Occipital lobe (tissue), 2 donors: ENCODE data around the gene TMEM131. TPM values are rescaled to one million over a fixed set of nuclear protein-coding genes. Genes with fewer than 3 reads are reported as not detected.

Experiments used
- DNase-seq: peaks from one replicate; lab custom pipeline; 2025; lab: John Stamatoyannopoulos, UW
- total RNA-seq: library from RNA; depleted of rRNA; stranded (reverse); fragments of >200 nt; gene quantifications from one replicate; pipeline ENCODE4 v1.2.3, GENCODE V29; 2014

The TMEM131 gene
- total RNA-seq, 1 donor from 2014 or later: 42.9 TPM

GRCh38 chr2:97991081-97991856 lies 4.5 kb downstream of the TMEM131 start:
- DNase-seq: no peak

DNA sequence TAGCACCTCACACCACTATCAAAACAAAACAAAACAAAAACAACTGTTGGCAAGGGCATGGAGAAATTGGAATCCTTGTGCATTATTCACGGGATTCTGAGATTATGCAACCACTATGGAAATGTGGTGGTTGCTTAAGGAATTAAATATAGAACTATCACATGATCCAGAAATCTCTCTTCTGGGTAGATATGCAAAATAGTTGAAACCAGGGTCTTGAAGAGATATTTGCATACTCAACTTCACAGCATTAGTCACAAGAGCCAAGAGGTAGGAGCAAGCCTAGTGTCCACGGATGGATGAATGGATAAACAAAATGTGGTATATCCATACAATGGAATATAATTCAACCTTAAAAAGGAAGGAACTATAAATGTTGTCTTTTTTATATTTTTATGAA lies 7.0 kb downstream of the TMEM131 start:
- no peak for DNase-seq

DNA sequence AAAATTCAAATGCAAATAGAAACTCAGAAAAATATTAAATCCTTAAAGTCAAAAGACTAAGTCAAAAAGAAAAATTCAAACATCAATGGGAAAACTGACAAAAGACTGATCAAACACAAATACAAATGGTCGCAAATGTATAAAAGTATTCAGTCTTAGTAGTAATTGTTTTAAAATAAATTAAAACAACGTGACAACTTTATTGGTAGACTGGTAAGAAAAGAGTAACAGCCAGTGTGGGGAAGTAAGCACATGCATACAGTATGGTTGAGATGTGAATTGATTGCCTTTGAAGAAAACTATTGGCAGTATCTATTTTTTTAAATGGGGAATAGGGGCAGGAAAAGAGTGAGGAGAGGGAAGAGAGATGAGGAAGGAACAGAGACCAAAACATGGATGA lies 9.8 kb downstream of the TMEM131 start:
- no peak for DNase-seq

DNA sequence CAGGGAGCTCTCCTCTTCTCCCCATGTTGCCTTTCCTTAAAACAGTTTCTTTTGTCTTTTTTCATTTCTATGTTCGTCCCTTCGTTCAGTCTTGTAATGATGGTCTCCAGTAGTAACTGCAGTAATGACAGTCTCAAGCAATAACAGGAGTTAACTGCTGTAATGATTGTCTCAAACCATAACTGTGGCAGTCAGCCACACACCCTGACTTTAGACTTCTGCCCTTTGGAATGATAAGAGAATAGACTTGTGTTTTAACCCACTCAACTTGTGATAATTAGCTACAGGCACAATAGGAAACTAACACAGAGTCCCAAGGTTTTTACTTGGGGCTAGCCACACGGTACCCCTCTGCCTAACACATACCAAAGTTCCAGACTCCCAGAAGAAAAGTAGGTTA lies 12.1 kb downstream of the TMEM131 start:
- DNase-seq: no peak

- DNase-seq: no peak
Measured at GRCh38 chr2:97983134-97983533, 12.6 kb downstream of the TMEM131 start.

GRCh38 chr2:97982621-97983020 lies 13.1 kb downstream of the TMEM131 start:
- no peak for DNase-seq

DNA sequence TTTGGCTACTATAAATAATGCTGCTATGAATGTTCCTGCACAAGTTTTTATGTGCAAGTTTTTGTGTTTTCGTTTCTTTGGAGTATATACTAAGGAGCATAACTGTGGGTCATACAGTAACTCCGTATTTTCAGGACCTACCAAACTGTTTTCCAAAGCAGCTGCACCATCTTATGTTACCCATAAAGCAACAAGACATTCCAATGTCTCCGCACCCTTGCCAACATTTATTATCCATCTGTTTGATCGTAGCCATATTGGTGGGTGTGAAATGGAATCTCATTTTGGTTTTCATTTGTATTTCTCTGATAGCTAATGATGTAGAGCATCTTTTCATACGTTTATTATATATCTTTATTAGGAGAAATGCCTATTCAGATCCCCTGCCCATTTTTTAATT lies 13.8 kb downstream of the TMEM131 start:
- DNase-seq: no peak

GRCh38 chr2:97979904-97980303 lies 15.8 kb downstream of the TMEM131 start:
- no peak for DNase-seq

GRCh38 chr2:97974471-97974870 lies 21.3 kb downstream of the TMEM131 start:
- no peak for DNase-seq

- no peak for DNase-seq
Measured at GRCh38 chr2:97970293-97971060, 25.3 kb downstream of the TMEM131 start.

DNA sequence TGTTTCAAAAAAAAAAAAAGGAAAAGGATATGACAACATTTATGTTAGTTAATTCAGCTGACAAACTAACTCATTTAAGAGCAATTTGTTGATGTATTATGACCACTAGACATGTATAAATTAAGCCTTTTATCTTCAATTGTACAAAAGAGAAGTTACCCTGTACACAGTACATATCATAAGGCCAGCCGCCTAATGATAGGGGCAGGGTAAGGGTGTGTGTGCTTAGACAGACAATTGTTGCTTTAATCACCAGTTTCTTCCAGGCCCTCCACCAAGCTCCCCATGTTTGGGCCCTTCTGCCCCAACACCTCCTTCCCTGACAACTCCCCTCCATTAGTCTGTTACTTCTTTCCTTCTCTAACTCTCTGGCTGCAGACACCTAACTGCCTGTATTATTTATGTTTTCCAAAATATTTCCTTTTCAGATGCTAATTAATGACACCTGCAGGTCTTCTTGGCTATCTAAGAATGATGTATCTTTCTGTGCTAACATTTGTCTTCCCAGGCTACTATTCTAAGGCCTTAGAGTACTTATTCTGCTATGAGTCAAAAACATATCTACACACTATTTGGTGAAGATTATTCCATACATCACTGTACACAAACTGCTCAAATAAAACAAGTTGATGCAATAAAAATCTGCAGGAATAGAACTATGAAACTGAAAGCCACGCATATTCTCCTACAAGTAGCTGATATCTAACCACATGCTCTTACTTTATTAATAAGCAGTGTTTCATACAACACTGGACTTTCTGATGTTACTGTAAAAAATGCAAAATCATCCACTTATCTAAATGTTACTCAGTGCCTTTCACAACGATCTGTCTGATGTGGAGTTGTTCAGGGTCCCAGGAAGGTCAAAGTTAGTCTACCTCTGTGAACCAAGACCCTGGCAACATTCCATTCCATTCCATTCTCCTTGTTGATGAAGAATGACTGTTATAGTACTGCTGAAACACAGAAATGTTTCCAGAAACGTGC lies 26.4 kb downstream of the TMEM131 start:
- no peak for DNase-seq

DNA sequence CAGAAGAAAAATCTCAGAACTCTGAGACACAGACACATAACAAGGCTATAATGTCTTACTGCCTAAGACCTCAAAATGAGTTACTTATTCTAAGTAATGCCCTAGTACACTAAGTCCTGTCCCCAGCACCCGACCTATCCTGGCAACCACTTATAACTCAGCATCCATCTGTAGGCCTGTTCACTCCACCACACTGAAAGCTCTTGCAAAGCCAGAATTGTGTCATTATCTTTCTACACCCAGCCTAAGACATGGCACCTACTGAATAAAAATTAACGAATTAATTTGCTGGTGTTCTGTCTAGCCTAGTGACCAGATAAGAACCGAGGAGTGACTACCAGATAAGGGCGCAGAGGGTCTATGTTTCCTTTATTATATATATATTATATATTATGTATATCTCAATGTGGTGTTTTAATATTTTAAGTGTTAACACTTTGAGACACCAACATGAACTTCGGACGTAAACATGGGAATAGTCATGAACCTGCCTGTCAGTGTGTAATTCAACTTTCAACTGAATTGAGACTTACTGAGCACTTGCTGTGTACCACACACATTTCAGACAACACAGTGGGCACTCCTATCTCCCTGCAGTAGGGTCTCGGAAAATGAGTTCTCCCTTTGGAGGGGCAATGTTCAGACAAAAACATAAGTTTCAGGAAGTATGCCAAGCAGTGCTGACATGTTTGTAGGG lies 27.7 kb downstream of the TMEM131 start:
- DNase-seq: no peak

DNA sequence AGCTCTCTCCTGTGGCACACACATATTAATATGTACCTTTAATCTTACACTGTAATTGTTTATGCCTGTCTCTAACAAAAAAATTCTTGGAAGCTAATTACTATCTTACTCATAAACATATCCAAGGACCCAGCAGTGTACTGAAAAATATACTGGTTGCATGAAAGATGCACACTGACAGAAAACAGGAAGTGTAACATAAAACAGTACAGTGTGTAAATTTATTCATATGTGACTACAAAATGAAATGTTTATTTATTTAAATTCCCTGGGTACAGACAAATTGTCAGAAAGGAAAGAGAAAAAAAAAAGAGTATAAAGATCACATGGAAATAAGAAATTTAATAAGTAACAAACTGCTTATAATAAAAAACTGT lies 28.5 kb downstream of the TMEM131 start:
- no peak for DNase-seq

GRCh38 chr2:97966545-97967215 lies 29.1 kb downstream of the TMEM131 start:
- DNase-seq: no peak

DNA sequence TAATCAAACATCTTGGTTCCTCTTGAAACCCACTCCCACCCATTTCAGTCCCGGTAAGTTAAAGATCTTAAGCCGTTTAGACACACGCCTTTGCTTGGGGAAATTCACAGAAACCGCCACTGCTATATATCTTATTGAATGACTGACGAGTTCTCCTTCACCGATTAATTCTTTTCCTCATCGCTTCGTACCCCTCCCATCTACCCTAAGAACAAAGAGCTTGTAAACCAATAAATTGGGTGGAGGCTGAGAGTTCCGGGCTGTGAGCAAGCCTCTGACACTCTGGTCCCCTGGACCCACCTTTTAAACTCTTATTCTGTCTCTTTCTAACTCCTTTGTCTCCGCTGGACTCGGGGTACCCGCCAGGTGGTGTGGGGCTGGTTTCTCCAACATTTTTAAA lies 30.6 kb downstream of the TMEM131 start:
- no peak for DNase-seq

GRCh38 chr2:97963880-97964279 lies 31.9 kb downstream of the TMEM131 start:
- no peak for DNase-seq

DNA sequence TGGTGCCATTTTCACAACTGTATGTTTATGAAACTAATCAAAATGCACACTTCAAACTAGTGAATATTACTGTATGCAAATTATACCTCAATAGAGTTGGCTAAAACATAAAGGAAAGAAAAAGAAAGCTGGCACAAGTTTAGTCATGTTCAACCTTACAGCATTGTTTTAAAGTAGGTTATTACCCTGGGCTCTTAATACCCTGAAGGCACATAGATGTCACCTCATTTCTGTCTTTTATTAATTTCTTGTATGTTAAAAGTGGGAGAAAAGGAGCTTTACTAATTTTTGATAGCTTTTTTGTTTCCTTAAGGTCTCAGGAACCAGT lies 32.7 kb downstream of the TMEM131 start:
- DNase-seq: no peak

DNA sequence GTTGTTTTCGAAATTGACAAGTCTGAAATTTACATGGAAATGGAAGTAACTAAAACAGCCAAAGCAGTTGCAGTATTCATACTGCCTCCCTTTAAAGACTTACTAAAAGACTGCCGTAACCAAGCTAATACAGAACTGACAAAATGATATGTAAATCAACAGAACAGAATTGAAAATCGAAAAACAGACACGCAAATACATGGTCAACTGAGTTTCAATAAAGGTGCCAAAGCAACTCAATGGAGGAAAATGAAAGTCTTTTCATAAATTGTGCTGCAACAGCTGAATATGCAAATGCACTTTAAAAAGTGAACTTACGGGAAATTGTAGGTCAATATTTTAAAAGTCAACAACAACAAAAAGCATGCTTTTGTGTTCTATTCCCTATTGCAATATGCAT lies 34.2 kb downstream of the TMEM131 start:
- no peak for DNase-seq

DNA sequence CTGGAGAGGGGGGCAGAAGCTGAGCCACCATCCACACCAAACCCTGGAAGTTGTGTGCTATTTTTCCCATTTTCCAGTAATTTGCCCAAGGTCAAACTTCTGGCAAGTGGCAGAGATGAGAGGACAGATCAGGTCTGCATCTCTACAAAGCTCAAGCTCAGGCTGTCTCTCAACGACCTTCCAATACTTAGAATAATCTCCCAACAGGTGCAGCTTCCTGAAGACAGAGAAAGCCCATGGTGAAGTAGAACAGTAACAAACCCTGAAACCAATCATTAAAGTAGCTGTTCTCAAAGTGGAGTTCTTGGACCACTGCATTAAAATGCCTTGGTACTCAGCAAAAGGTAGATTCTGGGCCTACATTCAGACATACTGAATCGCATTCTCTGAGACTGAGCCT lies 37.6 kb downstream of the TMEM131 start:
- DNase-seq: no peak

- no peak for DNase-seq
Measured at GRCh38 chr2:97957432-97958183, 38.1 kb downstream of the TMEM131 start.
